ENCODE data around the gene ADAMTSL4. TPM values are rescaled to one million over a fixed set of nuclear protein-coding genes. Genes with fewer than 3 reads are reported as not detected.
"Not testable (repeated sequence)": the region's sequence is repeated elsewhere in the genome, so short reads cannot be mapped to it uniquely, and the experiment has no call there.

The ADAMTSL4 gene
- total RNA-seq, 1 experiment from 2014 or later, result not detected

- DNase-seq (ENCODE audit: low spot score), result not testable (repeated sequence)
Measured at GRCh38 chr1:150581437-150581836, 32.2 kb downstream of the ADAMTSL4 start.

DNA sequence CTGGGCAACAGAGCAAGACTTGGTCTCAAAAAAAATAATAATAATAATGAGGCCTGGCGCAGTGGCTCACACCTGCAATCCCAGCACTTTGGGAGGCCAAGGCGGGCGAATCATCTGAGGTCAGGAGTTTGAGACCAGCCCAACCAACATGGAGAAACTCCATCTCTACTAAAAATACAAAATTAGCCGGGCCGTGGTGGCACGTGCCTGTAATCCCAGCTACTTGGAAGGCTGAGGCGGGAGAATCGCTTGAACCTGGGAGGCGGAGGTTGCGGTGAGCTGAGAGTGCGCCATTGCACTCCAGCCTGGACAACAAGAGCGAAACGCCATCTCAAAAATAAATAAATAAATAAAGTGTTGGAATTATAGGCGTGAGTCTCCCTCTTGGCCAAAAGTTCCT, 32.8 kb downstream of the ADAMTSL4 start:
- DNase-seq (ENCODE audit: low spot score), result not testable (repeated sequence)

GRCh38 chr1:150582371-150582770, 33.2 kb downstream of the ADAMTSL4 start:
- no peak for DNase-seq (ENCODE audit: low spot score)

DNA sequence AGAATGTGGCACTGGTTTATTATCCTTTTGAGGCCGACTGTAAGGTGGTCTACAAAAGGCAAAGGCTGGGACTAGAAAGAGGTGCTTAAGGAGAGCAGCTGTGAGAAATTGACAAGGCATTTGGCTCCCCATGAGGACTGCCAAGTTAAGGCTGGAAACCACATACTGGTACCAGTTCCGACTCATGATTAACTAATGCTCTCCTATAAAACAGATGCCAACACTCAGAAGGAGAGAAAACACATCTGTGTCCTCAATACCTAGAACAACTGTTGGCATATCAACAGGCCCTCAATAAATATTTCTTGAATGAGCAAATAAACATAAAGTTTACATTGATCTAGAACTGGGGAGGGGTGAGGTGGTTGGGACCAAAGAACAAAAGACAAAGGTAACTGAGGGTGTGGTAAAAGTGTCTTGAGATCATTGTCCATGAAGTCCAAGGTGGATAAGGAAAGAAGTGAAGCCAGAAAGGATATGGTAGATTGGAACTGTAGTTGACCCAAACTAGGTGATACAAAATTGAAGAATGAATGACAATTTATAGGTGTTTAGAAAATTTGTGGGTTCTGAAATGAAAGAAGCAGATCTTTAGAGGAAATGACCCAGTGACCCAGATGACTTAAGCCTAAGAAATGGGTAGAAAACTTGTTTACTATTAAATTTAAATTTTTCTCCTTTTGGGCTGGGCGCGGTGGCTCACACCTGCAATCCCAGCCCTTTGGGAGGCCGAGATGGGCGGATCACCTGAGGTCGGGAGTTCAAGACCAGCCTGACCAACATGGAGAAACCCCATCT, 47.1 kb downstream of the ADAMTSL4 start:
- DNase-seq (ENCODE audit: low spot score), result no peak

DNA sequence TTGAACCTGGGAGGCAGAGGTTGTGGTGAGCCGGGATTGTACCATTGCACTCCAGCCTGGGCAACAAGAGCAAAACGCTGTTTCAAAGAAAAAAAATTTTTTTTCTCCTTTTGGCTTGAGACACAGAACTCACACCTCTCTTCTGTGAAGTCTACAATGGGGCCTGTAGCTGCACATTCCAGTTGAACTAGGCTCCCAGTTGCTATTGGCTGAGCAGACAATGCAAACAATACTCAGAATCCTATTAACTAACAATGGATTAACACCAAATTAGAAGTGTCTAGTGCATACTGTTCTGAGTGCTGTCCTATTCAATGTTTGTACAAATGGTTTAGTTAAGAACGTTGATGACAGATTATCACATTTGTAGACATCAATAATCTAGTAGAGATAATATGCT, 47.8 kb downstream of the ADAMTSL4 start:
- DNase-seq (ENCODE audit: low spot score), result no peak

- not testable (repeated sequence) for DNase-seq (ENCODE audit: low spot score)
Measured at GRCh38 chr1:150598346-150598745, 49.1 kb downstream of the ADAMTSL4 start.

GRCh38 chr1:150601540-150601939, 52.3 kb downstream of the ADAMTSL4 start:
- DNase-seq (ENCODE audit: low spot score), result no peak

DNA sequence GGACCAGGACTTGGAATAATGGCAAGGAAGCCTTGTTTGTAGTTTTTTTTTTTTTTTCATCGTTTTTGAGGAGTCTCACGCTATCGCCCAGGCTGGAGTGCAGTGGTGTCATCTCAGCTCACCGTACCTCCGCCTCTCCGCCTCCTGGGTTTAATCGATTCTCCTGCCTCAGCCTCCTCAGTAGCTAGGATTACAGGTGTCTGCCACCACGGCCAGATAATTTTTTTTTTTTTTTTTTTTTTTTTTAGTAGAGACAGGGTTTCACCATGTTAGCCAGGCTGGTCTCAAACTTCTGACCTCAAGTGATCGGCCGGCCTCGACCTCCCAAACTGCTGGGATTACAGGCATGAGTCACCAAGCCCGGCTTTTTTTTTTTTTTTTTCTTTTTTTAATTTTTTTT, 53.2 kb downstream of the ADAMTSL4 start:
- DNase-seq (ENCODE audit: low spot score), result not testable (repeated sequence)

GRCh38 chr1:150603711-150604110, 54.5 kb downstream of the ADAMTSL4 start:
- no peak for DNase-seq (ENCODE audit: low spot score)

- DNase-seq (ENCODE audit: low spot score), result no peak
Measured at GRCh38 chr1:150604226-150604588, 55.0 kb downstream of the ADAMTSL4 start.

GRCh38 chr1:150605451-150605731, 56.2 kb downstream of the ADAMTSL4 start:
- DNase-seq (ENCODE audit: low spot score), result not testable (repeated sequence)

DNA sequence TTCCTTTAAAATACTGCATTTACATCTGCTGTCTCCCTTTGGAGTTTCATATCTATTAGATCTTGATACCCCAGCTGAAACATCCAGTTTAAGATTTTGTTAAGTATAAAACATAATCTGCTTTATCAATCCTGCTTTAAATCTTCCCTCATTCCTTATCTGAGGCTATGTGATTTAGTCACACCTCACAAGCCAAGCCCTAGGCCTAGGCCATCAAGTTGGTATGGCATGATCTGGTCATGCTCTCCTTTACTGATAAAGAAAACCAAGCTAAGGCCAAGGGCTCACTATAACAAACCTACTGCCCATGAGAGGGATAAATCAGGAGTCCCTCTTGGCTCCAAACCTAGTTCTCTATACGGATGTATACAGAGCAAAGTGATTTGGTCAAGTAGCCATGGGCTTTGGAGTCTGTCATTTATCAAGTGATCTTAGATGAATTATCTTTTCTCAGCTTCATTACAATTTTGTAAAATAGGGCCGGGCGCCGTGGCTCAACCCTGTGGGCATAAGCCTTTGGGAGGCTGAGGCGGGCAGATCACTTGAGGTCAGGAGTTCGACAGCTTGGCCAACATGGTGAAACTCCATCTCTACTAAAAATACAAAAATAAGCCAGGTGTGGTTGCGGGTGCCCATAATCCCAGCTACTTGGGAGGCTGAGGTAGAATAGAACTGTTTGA, 57.4 kb downstream of the ADAMTSL4 start:
- no peak for DNase-seq (ENCODE audit: low spot score)

DNA sequence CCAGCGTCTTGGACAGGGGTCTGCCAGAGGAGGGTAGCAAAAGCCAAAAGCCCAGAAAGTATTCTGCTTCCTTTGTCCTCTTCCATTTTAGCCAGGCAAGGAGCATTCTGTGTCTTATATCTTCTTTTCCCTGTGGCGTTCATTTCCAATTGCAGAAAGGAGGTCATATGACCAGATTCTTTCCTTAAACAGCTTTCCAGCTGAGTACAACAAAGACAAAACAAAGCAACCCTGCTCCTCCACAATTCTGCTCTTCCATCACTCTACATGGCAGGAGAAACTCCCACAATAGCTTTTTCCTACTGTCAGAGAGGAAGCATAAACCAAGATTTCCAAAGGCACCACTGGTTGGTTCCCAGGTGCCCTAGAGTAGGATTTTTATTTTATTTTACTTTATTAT, 60.5 kb downstream of the ADAMTSL4 start:
- DNase-seq (ENCODE audit: low spot score), result no peak

Small RNA genes within 50 kb of the gene (small RNA-seq; reads per million reads assigned to genes)
- gene MIR4257 (not detected), gene RF00015 (not detected), gene RF00561 (not detected), gene RN7SL473P (not detected), gene RN7SL600P (not detected)

Other genes with a start within 250 kb of the ADAMTSL4 start
- 33.8 and 39.5 TPM in 2 replicates for gene PRPF3, start 227.9 kb upstream of the ADAMTSL4 start, total RNA-seq (2014; rRNA removed; shearing (Covaris generic))
- gene RPRD2, start 185.3 kb upstream of the ADAMTSL4 start, total RNA-seq (2014; rRNA removed; shearing (Covaris generic)), result 6.7 and 8.0 TPM in 2 replicates
- 19.8 and 37.7 TPM in 2 replicates for gene TARS2, start 62.0 kb upstream of the ADAMTSL4 start, total RNA-seq (2014; rRNA removed; shearing (Covaris generic))
- 3.2 and 7.4 TPM in 2 replicates for gene ECM1, start 41.3 kb upstream of the ADAMTSL4 start, total RNA-seq (2014; rRNA removed; shearing (Covaris generic))
- gene FALEC, start 33.7 kb upstream of the ADAMTSL4 start, total RNA-seq (2014; rRNA removed; shearing (Covaris generic)), result not detected in 2 replicates
- 329 and 338 TPM in 2 replicates for gene MCL1, start 30.2 kb downstream of the ADAMTSL4 start, total RNA-seq (2014; rRNA removed; shearing (Covaris generic))
- 163 and 200 TPM in 2 replicates for gene ENSA, start 80.2 kb downstream of the ADAMTSL4 start, total RNA-seq (2014; rRNA removed; shearing (Covaris generic))
- 4.9 and 7.7 TPM in 2 replicates for gene GOLPH3L, start 147.7 kb downstream of the ADAMTSL4 start, total RNA-seq (2014; rRNA removed; shearing (Covaris generic))
- gene HORMAD1, start 171.5 kb downstream of the ADAMTSL4 start, total RNA-seq (2014; rRNA removed; shearing (Covaris generic)), result not detected in 2 replicates
- gene CTSS, start 216.4 kb downstream of the ADAMTSL4 start, total RNA-seq (2014; rRNA removed; shearing (Covaris generic)), result 5.8 and 10.0 TPM in 2 replicates

All from HT-29 (cell line).